Esophagus muscularis mucosa (tissue), 4 donors: ENCODE measurements around the gene QSOX2.

Source experiments
- EP300 ChIP-seq: sonication (generic); formaldehyde crosslinking; IDR thresholded peaks from one replicate; pipeline ENCODE4 v1.6.1; 2017; ENCODE audit warnings: antibody characterized with exemption
- POLR2A ChIP-seq: fragments of 450-650 bp; IDR thresholded peaks from one replicate; pipeline ENCODE4 v1.6.1; 2017; ENCODE audit warnings: antibody characterized with exemption, moderate library complexity, mild to moderate bottlenecking, low read depth
- POLR2AphosphoS5 ChIP-seq, 2 donors: sonication (generic); formaldehyde crosslinking; IDR thresholded peaks; one replicate each; pipeline ENCODE4 v1.6.1; 2017; ENCODE audit warnings: antibody characterized with exemption in 2 of 2
- TF ChIP-seq, protein P1 (sequence below), 3 experiments: fragments of 200-600 bp in 2 of 3; fragments of 450-650 bp in 1 of 3; sonication (generic) in 2 of 3; IDR thresholded peaks; one replicate each; pipeline ENCODE4 v1.5.1; 2017 to 2019; ENCODE audit warnings: antibody characterized with exemption in 3 of 3, mild to moderate bottlenecking in 2 of 3, moderate library complexity in 1 of 3

DNA sequence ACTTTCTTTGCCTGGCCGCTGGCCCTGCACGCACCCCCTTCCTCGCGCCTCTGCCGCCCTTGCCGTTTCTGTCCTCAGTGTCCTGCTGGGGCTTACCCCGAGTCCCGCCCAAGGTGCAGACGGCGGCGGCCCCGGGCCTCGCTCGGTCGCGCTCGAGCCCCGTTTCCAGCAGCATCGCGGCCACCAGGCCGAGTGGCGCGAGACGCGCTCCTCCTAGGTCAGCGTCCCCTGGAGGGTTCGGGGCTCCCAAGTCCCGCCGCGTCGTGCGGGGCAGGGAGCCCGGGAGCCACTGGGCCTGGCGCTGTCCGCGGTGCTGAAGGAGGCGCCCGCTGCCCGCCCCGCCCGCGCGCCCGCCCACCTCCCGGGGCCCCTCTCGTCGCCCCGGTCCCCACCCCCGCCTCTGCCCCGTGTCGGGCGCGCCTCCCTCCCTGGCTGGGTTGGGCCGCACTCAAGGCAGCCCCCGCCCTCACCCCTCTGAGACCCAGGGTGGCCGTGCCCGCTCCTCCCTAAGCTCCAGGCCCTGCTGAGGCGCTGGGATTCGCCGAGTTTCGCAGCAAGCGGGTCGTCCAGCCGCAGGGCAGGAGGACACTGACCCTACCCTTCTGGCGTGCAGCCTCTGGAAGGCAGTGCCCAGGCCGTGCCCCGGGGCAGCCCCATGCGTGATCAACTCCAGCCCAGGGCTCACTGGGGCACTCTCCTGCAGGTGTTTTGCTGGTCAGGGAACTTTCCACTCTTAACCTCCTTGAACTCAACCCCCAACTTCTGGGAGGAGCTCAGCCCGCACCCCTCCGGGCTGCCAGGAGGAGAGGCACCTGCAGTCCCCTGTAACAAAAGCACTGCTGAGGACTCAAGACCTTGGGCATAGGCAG lies 40.5 kb downstream of the QSOX2 start, which contains the start of gene LHX3:
- TF ChIP-seq POLR2AphosphoS5 (IDR thresholded peaks at IDR 0.05) (no peak), POLR2A (no peak), EP300 (no peak)
- TF ChIP-seq, protein P1, sequence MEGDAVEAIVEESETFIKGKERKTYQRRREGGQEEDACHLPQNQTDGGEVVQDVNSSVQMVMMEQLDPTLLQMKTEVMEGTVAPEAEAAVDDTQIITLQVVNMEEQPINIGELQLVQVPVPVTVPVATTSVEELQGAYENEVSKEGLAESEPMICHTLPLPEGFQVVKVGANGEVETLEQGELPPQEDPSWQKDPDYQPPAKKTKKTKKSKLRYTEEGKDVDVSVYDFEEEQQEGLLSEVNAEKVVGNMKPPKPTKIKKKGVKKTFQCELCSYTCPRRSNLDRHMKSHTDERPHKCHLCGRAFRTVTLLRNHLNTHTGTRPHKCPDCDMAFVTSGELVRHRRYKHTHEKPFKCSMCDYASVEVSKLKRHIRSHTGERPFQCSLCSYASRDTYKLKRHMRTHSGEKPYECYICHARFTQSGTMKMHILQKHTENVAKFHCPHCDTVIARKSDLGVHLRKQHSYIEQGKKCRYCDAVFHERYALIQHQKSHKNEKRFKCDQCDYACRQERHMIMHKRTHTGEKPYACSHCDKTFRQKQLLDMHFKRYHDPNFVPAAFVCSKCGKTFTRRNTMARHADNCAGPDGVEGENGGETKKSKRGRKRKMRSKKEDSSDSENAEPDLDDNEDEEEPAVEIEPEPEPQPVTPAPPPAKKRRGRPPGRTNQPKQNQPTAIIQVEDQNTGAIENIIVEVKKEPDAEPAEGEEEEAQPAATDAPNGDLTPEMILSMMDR (IDR thresholded peaks at IDR 0.05), result no peak
